NK-92 (cell line): ENCODE data around the gene SSPN.
"Not testable (repeated sequence)": the region's sequence is repeated elsewhere in the genome, so short reads cannot be mapped to it uniquely, and the experiment has no call there.

Source experiments
- DNase-seq: peaks from one replicate; lab custom pipeline; 2025; ENCODE audit not compliant: unreplicated experiment; lab: John Stamatoyannopoulos, UW

The SSPN gene

DNA sequence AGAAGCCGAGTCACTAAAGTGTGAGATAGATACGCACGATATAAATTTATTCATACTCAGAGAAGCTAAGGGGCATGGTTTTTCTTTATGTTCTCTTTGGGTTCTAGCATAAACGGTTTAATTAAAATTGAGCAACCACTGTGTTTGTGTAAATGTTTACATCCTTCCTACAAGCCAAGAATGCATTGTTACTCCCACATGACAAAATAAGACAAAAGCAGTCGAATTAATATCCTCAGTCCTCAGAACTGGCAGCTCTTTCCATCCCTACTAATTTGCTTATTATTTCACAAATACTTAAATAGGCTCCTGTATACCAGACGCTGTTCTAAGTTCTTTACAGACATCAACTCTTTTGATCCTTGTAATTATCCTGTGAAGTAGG, 32.0 kb downstream of the SSPN start:
- DNase-seq, result no peak

DNA sequence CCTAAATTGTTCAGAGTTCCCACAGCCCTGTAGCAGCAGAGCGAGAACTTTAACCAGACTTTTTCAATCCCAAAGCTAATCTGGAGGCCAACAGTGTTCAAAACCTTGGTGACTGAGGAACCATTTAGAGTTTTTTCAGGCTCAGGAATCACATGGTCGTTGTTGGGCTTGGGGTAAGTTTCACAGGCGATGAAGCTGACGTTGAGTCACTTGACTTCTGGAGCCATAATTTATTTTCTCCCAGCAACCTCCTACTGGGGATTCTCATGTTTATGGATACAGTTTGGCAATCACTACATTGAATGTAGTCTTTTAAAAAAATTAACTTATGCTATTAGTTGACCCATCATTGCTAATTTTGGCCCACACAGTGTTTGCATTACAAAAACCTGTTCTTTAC, 34.5 kb downstream of the SSPN start:
- DNase-seq, result no peak

DNA sequence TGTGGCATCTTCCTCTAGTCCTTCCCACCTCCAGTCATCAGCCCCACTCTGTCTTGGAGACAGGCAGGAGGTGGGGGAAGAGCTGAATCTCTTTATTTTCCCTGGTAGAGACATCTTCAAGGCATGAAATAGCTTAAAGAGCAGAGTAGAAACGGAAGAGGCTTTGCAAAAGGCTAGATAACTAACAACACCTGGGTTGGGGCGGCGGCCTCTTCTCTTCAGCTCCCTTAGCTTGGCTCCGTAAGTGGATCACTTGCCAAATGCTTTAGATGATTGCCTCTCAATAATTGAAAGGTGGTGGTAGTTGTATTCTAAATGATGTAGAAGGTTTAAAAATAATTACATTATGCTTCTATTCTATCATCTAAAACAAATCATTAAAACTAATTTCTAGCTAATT, 36.1 kb downstream of the SSPN start:
- DNase-seq, result no peak

DNA sequence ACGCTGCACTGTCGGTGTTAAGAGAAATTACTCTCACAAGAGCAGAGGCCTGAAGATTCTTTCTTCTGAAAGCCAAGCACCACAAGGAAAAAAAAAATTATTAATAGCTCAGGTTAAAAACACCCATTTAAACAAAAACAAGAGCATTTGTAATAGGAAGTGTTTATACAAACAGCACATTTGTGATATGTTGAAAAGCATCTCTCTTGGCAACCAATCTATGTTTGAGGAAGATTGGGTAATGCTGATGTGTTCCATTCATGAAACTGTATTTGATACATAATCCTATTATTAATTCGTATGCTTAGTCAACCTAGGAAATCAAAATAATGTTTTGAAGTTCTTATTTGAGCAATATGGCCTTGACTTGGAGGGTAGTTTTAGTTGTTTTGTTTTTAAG, 36.5 kb downstream of the SSPN start:
- no peak for DNase-seq

DNA sequence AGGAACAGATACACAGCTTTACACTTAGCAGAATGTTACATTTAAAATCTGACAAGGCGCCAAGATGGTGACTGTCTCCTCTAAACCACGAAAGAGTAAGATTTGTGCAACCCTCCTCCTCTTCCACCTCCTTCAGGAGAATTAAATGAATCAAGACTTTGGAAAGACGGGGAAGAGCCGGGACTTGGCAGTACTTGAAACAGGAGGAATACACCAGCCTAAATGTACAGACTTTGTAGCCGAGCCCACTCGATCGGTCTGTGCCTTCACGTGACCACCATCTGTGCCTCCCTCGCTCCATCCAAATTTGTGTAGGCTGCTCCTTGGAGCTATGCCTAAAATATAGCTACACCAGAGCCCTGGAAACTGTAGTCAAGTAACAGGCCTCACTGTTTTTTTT, 38.3 kb downstream of the SSPN start:
- DNase-seq, result no peak

DNA sequence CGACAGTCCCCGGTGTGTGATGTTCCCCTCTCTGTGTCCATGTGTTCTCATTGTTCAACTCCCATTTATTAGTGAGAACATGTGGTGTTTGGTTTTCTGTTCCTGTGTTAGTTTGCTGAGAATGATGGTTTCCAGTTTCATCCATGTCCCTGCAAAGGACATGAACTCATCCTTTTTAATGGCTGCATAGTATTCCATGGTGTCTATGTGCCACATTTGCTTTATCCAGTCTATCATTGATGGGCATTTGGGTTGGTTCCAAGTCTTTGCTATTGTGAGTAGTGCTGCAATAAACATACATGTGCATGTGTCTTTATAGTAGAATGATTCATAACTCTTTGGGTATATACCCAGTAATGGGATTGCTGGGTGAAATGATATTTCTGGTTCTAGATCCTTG, 40.1 kb downstream of the SSPN start:
- DNase-seq, result not testable (repeated sequence)

DNA sequence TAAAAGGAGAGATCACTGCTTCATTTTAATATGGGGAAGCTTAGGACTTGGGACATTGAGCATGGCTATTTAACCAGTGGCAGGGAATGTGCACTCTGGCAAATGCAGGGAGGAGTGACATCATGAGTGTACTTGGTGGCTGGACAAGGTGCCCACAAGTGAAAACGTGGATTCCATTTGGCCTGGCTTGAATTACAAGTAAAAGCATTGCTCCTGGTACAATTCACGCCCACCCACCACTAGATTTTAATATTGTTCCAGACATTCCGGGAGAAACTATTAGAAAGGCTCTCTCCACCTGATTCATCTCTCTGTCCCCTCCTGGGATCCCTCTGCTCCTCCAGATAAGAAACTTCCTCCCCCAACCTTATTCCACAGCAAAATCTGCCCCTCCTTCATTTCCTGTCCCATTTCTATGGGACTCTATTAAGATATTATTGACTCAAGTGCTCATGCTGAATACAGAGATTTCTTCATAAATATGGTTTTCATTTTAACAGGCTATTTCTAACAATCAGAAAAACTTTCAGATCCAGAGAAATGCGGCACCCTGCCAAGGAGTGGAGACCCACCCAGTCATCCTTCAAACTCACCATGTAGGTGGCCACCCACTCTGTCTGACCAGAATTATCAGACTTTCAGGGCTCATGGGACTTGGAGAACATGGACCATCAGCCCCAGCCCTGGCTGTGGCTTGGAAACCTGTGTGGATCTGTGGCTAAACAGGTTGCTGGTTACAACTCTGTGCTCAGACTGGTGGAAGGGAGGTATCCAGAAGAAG, 43.2 kb downstream of the SSPN start:
- DNase-seq, result no peak

DNA sequence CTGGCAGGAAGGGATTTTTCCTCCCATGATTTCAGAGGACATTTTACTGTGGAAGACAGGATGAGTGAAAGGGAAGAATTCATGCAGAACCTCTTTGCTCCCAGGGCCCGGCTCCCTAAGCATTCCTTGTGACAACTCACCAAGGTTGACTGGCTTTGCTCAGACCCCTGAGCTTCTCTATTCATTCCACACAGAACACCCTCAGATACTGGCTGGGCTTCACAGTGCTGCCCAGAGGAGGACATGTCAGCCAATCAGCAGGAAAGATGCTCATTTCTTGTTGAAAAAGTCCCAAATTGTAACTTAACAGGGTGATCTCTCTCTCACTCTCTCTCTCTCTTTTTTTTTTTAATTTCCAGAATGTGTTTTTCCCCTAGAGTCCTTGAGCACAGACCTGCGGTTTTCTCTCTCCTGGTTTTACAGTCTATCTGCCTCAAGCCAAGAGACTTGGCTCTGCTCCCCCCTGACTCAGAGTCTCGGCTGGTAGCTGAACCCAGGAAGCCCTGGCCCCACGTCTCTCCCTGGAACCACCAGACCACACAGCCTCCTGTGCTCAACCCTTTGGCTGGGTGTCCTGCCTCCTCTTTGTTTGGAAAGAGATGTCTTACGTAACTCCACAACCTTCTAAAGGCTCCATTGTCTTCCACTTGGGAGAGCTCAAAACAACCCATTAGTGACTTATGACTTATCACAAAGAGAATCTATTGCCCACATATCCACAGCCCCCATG, 43.9 kb downstream of the SSPN start:
- DNase-seq, result no peak

DNA sequence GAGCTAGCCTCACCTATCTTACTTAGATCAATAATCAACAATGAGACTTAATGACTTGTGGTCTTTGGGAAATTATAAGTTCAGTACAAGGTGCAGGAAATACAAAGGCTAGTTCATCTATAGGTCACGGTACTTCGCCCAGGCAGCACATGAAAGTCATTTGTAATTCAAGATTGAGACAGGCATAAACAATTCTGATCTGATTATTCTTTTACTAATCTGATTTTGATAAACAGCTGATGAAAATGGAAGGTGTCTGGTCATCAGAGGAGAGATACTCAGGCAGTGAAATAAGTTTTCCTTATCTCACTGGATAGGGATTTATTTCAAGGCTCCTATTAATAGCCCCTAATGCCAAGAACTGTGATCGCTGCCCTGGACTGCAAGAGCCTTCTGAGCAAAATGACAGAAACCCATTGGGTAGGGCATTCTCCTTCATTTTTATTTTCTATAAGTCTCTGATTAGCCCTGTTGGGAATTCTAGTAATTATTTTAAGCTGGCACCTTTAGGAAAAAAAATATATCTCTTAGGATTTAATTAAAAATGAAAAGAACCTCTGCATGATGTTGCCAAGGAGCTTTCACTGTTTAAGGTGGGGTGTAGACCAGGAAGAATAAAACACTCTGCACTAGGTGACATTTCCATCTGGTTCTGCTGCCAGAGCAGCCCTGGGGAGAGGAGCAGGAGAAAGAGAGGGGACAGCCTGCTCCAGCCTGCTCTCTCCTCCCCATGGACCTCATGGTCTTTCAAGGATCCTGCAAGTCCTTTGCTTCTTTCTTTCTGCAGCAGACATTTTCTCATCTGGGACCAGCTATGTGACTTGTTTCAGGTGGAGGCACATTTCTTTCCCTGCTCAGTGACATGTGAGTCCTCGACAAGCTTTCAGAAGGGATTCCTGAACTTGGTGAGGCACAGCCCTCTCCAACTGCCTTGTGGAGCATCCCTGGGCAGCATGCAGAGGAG, 44.8 kb downstream of the SSPN start:
- DNase-seq, result no peak

DNA sequence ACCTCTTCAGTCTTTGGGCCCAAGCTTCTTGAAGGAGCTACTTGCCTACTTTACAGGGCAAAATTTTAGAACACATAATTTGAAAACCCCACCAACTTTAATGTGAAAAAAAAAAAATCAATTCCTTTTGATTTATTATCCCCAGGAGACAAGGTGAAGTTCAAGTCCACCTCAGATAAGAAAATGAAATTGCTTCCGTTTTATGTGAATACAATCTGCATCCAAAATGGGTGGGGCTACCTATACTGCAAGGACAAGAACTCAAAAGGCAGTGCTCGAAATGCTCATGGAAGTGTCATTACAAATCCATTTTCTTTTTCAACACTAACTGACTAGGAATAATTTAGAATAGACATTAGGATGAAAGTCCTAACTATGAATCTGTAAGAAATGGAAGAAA, 45.7 kb downstream of the SSPN start:
- DNase-seq, result no peak

DNA sequence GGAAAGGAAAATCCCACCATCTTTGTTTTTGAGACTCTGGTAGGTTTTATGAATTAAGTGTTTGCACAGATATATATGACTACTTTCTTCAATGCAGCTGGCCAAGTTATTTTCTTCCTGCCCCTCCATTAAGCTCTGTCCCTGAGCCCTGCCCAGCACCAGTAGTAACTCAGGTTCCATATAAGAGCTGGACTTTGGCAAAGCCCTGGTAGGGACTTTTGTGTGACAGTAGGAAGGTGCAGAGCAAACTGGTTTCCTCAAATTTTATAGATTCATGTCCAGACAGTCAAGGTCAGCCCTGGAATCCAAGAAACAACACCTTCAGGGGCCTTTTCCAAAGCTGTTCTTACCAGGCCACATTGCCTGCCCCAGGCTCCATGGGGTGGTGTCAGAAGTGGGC, 47.3 kb downstream of the SSPN start:
- DNase-seq, result no peak

DNA sequence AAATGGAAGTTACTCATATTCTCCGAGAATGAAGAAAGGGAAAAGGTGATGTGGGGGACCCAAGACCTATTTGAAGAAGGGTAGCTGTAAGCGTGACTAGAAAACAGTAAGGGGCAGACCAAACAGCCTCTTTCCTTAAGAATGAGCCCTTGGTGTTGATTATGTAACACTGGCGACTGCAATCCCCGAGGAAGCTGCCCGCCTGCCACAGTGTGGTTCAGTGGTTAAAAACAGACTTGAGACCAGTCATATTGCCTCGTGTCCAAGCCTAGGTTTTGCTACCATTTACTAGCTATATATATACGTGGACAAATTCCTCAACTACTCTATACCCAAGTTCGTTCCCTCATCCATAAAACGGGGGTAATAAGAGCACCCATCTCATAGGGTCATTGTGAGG, 49.1 kb downstream of the SSPN start:
- no peak for DNase-seq

DNA sequence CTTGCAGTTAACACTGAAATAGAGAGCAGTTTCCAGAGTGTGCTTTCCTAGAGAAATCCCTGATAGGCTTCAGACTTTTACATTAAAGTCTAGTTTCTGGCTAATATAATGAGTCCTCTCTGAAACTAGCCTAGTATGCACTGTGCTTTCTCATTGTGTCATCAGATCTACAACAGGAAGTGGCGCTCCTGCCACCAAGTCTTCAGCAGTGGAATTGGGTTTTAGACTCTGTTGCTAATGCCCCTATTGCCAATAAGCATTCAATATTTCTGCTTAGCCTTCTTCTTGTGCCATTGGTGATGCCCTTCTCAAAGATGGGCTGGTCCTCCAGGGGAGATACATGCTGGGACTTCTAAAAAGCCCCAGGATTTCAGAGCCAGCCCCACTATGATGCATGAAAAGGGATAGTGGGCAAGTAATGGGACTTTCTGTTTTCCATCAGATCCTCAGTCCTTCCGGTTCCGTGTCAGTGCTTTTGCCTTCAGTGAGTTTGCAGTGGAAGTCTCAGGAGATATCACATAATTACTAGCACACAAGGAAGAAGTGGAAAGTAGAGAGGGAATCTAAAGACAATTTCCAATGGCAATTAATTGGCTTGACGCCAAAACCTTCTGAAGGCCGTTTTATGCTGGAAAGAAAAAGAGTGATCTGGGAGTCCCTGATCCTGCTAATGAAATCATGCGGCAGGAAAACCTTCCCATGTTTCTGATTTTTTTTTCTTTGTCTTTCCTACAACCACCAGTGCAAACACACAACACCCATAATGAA, 50.0 kb downstream of the SSPN start:
- DNase-seq, result no peak

DNA sequence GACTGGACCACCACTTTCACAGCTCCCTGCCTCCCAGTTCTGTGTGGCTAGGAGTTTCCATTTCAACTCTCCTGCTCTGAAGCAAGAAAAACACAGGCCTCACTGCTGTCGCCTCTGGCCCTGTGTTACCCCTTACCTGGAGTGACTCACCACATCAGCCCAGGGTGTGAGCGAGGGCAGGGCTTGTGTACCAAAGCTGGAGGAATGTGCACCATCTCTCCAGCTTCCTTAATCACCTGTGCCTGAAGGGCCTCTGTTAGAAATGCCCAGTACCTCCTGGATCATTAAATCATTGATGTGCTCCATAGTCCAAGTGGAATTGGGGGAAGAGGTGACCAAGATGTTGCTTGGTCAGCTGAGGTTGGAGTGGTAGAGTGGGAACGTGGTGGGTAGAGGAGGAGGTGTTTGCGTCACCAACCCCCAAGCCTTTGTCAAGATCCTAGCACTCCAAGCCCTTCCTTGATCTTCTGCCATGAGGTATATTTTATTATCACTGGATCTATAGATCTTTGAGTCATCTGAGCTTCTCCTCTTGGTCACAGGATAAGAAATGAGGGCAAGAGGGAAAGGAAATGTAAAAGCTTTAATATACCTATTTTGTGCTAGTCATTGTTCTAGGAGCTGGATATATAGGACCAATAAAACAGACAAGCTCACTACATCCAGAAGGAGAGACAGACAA, 51.3 kb downstream of the SSPN start:
- no peak for DNase-seq

DNA sequence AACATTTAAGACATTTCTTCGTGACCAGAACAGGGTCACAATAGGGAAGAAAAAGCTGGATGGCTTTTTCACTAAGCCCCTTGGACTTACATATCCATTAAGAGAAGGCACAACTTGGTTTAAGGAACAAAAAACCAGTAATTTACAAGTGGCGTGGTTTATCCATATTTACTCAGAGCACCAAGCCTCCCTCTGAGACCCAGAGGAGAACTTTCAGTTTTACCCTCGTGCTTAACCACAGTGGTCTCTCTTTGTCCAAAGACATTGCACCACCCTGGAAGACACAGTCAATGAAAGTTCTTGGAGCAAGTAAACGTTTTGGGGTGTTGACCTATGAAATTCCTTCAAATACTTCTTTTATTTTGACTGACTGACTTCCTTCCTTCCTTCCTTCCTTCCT, 52.5 kb downstream of the SSPN start:
- DNase-seq, result no peak

DNA sequence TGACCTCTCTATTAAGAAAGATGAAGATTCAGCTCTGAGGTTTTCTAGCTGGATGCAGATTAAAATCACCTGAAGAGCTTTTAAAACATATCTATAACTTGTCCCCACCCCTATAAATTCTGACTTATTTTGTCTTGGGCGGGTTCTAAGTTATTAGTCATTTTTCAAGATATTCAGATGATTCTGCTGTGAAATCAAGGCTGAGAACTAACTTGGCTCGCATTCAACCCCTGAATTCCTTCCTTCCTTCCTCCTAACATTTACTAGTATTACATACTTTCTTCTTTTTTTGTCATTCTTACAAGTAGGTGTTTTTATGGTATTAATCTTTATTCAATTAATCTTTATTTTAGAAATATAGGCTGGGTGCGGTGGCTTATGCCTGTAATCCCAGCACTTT, 55.4 kb downstream of the SSPN start:
- no peak for DNase-seq

DNA sequence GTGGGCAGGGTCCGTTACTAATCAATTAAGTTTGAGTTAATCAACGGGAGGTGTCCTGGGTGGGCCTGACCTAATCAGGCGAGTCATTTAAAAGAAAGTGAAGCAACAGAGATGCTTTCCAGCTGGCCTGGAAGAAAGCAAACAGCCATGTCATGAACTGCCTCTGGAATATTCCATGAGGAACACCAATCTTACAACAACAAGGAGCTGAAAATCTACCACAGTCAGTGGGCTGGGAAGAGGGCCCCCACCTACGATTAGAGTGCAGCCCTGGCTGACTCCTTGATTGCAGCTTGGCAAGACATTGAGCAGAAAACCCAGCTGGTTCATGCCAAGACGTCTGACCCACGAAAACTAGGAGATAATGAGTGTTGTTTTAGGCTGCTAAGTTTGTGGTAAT, 56.2 kb downstream of the SSPN start:
- no peak for DNase-seq

DNA sequence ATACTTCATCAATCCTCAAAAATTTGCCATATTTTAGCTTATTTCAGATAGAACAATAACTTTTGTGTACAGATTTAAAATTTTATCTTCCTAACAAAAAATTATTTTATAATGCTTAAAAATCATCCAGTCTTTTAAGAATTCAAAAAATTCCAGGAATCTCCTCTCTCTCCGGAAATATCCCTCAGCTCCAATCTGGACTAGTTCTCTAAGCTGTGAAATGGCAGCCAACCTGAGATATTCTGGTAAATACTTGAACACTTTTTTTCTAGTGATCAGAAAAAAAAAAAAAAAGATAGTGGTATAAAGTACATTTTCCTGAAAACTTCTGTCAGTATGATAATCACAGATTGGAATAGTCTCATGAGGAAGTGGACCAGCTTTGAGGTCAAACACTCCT, 57.6 kb downstream of the SSPN start:
- DNase-seq, result no peak

DNA sequence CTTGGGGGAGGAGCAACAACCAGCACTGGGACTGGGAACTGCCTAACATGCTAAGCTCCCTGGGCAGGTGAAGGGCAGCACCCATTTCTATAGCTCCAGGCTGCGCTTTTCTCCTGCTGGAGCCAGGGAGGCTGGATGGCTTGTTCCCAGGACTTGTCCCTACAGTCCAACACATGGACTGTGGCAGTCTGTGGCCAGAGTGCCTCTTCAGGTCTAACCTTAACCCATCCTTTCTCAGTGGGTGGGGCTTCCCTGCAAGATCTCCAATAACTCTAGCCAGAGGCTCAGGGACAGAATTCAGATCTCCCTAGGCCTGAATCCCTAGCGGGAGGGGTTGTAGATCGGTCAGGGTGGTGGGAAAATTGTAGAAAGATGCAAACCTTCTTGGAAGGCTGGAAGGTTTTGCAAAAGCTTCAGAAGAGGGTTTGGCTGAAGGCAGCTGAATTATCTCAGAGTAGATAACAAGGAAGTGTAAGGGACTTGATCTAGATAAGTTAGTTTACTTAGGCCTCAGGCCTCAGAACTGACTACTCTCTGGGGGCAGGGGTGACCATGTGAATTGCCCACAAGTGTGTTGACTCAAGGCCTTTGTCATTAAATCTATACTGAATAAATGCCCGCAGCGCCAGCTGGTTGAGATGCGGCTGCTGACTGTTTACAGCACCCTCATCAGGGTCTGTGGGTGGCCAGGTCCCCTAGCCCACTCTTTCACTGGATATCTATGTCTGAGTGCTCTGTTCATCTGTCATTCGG, 60.7 kb downstream of the SSPN start:
- DNase-seq, result no peak
